GM12864 (cell line): ENCODE data around the gene SCN4B.

ENCODE experiments used
- DNase-seq: peaks from one replicate; pipeline ENCODE4 v3.0.0-alpha.2; 2011; ENCODE audit warnings: low read depth
- H3K4me3 ChIP-seq: 2 replicates; pipeline ENCODE4 v1.5.1; 2011; ENCODE audit warnings: mild to moderate bottlenecking, low read depth, low read length, control low read depth
- CTCF ChIP-seq: IDR thresholded peaks from 2 replicates; pipeline ENCODE4 v1.5.1; 2011; ENCODE audit warnings: low read depth, mild to moderate bottlenecking, moderate library complexity, low read length, control low read depth, inconsistent platforms; ENCODE audit errors: missing control alignments

SCN4B gene

DNA sequence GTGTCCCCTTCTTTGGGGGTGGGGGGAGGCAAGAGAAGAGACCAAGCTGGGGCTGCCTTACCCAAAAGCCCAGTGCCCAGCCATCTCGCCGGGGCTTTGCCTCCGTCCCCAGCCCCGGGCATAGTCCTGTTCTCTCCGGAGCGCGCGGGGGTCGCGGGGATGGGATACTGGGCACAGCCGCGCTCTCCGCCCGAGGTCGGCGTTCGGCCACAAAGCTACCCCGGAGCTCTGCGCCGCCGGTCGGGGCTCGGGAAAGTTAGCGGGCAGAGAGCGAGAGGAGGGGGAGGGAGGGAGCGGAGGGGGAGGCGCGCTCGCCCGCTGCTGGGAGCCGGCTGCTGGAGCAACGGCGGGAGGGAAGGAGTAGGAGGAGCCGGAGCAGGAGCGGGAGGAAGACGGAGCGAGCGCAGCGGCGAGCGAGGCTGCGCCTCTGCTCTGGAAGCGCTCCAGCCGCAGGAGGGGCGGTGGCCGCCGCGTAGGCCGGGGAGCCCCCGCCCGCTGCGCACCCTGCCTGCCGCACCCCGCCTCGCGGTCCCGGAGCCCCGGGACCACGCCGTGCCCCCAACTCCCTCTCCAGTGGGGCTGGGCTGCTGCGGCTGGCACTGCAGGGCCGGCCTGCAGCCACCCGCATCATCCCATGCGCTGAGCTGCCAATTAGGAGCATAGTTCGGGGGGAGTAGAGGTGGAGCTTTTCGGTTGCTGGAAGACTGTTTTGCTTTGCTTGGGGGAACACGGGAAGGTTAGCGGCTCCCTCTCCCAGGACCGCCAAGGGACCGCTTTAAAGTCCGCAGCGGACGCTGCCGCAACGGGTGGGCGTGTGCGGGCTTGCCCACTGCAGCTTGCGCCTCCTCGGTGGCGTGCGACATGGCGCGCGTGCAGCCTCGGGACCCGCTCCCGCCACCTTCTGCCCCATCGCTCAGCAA is at the start of gene SCN4B:
Gene SCN4B, minus strand, starts transcription at position 272 of the 920 bp plus-strand sequence. Its CDS starts 150 bp downstream, at position 122.
- TF ChIP-seq CTCF = no peak
- DNase-seq = no peak
- no peak within 1 kb of the TSS for H3K4me3 ChIP-seq

DNA sequence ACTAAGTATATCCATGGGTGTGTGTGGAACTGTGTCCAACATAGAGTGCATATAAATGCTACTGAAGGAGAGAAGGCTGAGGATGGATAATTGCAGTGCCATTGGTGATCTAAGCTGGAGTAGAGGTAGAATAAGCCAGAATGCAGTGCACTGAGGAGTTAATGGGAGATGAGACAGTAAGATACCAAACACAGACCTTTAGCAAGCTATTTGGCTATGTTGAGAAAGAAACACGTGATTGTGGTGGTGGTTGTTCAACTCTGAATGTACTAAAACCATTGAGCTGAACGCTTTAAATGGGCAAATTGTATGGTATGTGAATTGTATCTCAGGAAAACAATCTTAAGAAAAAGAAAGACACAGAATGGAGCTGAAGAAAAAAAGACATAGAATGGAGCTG is 49.3 kb upstream of the SCN4B start:
- DNase-seq = no peak
- no peak overlapping the region for H3K4me3 ChIP-seq
- TF ChIP-seq CTCF = no peak

GRCh38 chr11:118200901-118201680 is 48.5 kb upstream of the SCN4B start:
- DNase-seq = no peak
- no peak for TF ChIP-seq CTCF

GRCh38 chr11:118200497-118200896 is 47.9 kb upstream of the SCN4B start:
- no peak overlapping the region for H3K4me3 ChIP-seq
- DNase-seq = no peak
- no peak for TF ChIP-seq CTCF

More at GRCh38 chr11:118200901-118201680, 48.5 kb upstream of the SCN4B start:
- H3K4me3 ChIP-seq = no peak overlapping the region

DNA sequence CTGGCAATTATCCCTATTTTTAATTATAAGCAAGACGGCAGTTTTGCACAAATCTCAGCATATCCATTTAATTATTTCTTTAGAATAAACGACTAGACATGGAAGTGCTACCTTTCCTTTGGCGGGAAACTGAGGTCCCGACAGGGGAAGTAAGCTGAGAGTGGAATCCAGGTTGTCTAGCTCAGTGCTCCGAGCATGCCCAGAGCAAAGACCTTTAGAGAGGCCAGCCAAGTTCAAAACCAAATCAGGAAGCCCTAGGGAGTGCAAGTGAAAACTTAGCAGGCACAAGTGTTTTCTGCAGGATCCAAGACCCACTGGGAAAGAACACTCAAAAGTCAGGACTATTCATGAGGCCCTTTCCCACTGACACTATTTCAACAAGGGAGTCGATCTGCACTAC is 46.5 kb upstream of the SCN4B start:
- TF ChIP-seq CTCF = no peak
- no peak for DNase-seq
- no peak overlapping the region for H3K4me3 ChIP-seq

- no peak overlapping the region for H3K4me3 ChIP-seq
- DNase-seq = no peak
- TF ChIP-seq CTCF = peak; percentile 91
Observed at GRCh38 chr11:118198370-118198769, 45.7 kb upstream of the SCN4B start.
